Kidney epithelial cell (primary cell): ENCODE measurements around the gene DGKA. TPM values are rescaled to one million over a fixed set of nuclear protein-coding genes. Genes with fewer than 3 reads are reported as not detected.

Experiments used
- DNase-seq: peaks from one replicate; pipeline ENCODE4 v3.0.0-alpha.2; 2010; ENCODE audit warnings: low read depth
- H3K27me3 ChIP-seq: 2 replicates; pipeline ENCODE4 v1.6.0; 2011; ENCODE audit warnings: low read length; ENCODE audit not compliant: control insufficient read depth, insufficient read depth
- H3K36me3 ChIP-seq: 2 replicates; pipeline ENCODE4 v1.5.1; 2011; ENCODE audit warnings: low read length; ENCODE audit not compliant: control insufficient read depth, insufficient read depth
- H3K4me3 ChIP-seq: 2 replicates; pipeline ENCODE4 v1.5.1; 2011; ENCODE audit warnings: low read depth, mild to moderate bottlenecking, control low read depth, low read length
- total RNA-seq: library from RNA; depleted of rRNA; stranded (reverse); fragments of >200 nt; gene quantifications from 2 replicates; pipeline ENCODE4 v1.2.3, GENCODE V29; 2015
- TF ChIP-seq, protein P1 (sequence below): IDR thresholded peaks from 2 replicates; pipeline ENCODE4 v1.5.1; 2011; ENCODE audit warnings: mild to moderate bottlenecking, moderate library complexity, low read length, control low read depth, inconsistent platforms; ENCODE audit not compliant: insufficient read depth, poor library complexity, severe bottlenecking

Gene DGKA
- total RNA-seq, 1 donor from 2014 or later: 59.4 TPM

DNA sequence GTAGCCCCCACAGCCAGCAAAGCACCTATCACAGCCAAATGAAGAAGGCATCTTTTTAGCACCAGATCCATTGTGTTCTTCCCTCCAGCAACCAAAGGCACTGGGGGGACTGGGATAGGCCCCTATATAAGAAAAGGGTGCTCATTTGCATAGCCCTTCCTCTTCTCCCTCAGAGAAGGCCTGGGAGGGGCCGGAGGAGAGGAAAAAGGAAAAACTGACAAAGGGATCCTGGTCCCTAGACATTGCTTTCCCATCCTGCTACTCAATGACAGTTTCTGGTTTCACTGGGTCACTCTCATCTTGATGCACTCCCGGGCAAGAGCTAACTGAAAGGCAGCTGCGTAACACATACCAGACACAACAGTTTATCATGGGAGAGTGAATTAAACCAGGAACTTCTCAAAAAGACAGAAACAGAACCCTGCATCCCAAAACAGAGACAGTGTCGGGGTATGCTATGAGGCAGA, 35.0 kb downstream of the DGKA start, which contains the start of gene PMEL:
Gene PMEL, minus strand, starts transcription at position 102 of the 467 bp plus-strand sequence. Its CDS starts 31 bp downstream, at position 71.
- Histone ChIP-seq H3K4me3 (peak within 1 kb of the TSS; percentile 64), H3K36me3 (no peaks in the 10 kb centered on the region), H3K27me3 (no peaks in the 10 kb centered on the region)
- no peak for DNase-seq
- TF ChIP-seq, protein P1, sequence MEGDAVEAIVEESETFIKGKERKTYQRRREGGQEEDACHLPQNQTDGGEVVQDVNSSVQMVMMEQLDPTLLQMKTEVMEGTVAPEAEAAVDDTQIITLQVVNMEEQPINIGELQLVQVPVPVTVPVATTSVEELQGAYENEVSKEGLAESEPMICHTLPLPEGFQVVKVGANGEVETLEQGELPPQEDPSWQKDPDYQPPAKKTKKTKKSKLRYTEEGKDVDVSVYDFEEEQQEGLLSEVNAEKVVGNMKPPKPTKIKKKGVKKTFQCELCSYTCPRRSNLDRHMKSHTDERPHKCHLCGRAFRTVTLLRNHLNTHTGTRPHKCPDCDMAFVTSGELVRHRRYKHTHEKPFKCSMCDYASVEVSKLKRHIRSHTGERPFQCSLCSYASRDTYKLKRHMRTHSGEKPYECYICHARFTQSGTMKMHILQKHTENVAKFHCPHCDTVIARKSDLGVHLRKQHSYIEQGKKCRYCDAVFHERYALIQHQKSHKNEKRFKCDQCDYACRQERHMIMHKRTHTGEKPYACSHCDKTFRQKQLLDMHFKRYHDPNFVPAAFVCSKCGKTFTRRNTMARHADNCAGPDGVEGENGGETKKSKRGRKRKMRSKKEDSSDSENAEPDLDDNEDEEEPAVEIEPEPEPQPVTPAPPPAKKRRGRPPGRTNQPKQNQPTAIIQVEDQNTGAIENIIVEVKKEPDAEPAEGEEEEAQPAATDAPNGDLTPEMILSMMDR: no peak

DNA sequence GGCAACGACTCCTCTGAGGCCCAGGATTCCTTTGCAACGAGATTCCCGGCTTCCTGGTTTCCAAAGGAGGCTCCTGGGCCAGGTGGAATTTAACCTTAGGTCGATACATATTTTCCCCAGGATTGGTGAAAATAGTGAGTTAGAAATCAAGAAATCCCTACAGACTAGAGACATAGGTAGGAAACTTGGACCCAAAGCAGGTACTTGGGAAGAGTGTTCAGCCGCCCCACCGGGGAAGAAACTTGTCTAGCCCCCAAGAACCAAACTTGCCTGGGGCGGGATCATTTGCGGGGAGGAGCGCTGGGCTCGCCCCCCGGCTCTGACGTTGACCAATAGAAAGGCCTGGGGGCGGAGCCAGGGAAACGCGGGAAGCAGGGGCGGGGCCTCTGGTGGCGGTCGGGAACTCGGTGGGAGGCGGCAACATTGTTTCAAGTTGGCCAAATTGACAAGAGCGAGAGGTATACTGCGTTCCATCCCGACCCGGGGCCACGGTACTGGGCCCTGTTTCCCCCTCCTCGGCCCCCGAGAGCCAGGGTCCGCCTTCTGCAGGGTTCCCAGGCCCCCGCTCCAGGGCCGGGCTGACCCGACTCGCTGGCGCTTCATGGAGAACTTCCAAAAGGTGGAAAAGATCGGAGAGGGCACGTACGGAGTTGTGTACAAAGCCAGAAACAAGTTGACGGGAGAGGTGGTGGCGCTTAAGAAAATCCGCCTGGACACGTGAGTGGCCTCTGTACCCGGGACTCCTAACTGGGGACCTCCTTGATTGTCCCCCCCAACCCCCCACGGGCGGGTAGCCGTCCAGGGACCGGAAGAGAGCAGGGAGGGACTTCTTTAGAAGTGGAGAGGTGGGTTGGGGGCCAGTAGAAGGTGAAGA, 35.7 kb downstream of the DGKA start, which contains the start of gene CDK2:
Gene CDK2, plus strand, starts transcription at position 423 of the 874 bp plus-strand sequence. Its CDS starts 179 bp downstream, at position 602.
- TF ChIP-seq, protein P1: no peak
- Histone ChIP-seq H3K4me3 (peak within 1 kb of the TSS; percentile 64), H3K36me3 (no peaks in the 10 kb centered on the region), H3K27me3 (no peaks in the 10 kb centered on the region)
- DNase-seq: no peak

DNA sequence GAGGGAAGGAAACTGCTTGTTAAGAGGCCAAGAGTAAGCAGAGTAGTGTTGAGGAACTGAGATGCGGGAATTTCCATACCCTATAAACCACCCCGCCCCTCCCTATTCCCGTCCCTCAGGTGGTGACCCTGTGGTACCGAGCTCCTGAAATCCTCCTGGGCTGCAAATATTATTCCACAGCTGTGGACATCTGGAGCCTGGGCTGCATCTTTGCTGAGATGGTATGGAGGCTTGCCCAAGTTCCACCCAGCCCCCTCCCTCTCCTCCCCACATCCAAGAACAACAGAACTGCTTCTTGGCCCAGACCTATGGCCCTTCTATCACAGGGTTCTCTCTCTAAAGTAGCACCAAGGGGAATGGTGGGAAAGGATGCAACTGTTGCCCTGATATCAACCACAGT, 38.4 kb downstream of the DGKA start:
- no peaks in the 10 kb centered on the region for H3K36me3 ChIP-seq
- no peak for DNase-seq
- no peak overlapping the region for H3K4me3 ChIP-seq
- H3K27me3 ChIP-seq: no peaks in the 10 kb centered on the region
- TF ChIP-seq, protein P1: no peak

DNA sequence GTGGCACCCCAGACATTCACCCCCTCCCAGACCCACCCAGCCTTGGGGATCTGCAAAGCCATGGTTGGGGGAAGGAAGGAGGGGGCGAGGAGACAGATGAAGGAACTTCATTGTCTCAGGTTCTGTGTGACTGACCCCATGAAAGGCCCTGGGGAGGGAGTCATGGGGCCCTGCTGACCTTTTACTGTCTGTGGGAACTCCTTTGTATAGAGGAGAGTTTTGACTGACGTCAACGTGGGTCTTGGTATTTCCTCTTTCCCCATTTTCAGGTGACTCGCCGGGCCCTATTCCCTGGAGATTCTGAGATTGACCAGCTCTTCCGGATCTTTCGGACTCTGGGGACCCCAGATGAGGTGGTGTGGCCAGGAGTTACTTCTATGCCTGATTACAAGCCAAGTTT, 39.8 kb downstream of the DGKA start:
- Histone ChIP-seq H3K27me3 (no peaks in the 10 kb centered on the region), H3K4me3 (no peak overlapping the region), H3K36me3 (no peaks in the 10 kb centered on the region)
- TF ChIP-seq, protein P1: no peak
- DNase-seq: no peak

GRCh38 chr12:55972042-55972441, 41.1 kb downstream of the DGKA start:
- Histone ChIP-seq H3K36me3 (peaks cover 1% of the 10 kb centered on the region), H3K4me3 (no peak overlapping the region), H3K27me3 (no peaks in the 10 kb centered on the region)
- DNase-seq: peak; percentile 59
- TF ChIP-seq, protein P1: no peak
